NCI-H82 (cell line): ENCODE data around the gene ZNF628.

ENCODE experiments used
- DNase-seq: peaks from one replicate; lab custom pipeline; 2025; lab: John Stamatoyannopoulos, UW

Gene ZNF628

DNA sequence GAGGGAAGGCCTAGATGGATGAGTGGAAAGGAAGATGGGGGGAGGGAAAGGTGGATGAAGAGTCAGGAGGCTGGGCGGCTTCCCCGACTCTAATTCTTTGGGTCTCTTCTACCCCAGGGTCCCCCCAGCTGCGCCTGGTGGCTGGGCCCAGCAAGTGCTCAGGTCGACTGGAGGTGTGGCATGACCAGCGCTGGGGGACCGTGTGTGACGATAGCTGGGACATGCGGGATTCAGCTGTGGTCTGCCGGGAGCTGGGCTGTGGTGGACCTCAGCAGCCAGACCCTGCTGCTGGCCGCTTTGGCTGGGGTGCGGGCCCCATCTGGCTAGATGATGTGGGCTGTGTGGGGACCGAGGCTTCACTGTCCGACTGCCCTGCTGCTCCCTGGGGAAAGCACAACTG is 21.3 kb downstream of the ZNF628 start:
- DNase-seq: no peak

- DNase-seq: no peak
Observed at GRCh38 chr19:55498246-55498840, 21.9 kb downstream of the ZNF628 start.

- DNase-seq: no peak
Observed at GRCh38 chr19:55500368-55500952, 24.0 kb downstream of the ZNF628 start.

DNA sequence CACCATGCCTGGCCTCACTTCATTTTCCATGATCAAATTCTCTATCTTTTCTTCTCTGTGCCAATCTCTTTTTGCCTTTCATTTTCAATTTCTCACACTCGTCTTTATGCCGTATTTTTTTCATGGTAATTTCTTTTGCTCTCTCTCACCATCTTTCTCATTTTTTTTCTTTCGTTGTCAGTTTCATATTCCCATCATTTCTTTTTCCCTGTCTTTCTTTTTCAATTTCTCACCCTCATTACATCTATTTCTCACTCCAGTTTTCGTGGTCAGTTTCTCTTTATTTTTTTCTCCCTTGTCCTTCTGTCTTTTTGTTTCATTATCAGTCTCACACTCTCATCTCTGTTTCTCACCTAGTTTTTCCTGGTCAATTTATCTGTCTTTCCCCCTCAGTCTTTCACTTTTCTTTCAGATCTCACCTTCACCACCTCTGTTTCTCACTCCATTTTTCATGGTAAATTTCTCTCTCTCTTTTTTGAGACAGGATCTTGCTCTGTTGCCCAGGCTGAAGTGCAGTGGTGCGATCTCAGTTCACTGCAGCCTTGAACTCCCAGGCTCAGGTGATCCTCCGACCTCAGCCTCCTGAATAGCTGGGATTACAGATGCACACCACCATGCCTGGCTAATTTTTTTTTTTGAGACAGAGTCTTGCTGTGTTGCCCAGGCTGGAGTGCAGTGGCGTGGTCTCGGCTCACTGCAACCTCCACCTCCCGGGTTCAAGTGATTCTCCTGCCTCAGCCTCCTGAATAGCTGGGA is 26.0 kb downstream of the ZNF628 start:
- DNase-seq: no peak

DNA sequence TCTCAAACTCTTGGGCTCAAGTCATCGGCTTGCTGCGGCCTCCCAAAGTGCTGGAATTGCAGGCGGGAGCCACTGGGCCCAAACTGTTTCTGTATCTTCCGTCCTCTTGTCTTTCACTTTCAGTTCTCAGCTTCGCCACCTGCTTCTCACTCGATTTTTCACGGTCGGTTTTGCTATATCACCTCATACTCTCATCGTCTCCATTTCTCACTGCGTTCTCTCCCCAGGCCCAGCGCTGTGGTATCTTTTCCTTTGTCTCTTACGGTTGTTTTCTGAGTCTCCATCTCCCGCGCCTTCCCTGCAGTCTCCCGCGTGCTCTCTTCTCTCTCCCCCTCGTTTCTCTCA is 26.7 kb downstream of the ZNF628 start:
- DNase-seq: no peak

GRCh38 chr19:55503502-55504251 is 27.3 kb downstream of the ZNF628 start:
- DNase-seq: peak; percentile 94

DNA sequence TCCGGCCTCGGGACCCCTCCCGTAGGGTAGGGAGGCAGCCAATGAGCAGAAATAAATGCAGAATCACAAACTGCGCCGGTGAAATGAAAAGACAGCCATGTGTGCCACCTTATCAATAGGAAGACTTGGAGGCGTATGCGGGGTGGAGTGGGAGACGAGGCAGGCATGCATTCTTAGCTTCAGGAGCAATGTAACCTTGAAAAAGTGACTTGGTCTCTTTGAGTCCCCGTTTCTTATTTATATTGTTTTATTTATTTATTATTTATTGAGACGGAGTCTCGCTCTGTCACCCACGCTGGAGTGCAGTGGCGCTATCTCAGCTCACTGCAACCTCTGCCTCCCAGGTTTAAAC is 27.8 kb downstream of the ZNF628 start:
- no peak for DNase-seq

DNA sequence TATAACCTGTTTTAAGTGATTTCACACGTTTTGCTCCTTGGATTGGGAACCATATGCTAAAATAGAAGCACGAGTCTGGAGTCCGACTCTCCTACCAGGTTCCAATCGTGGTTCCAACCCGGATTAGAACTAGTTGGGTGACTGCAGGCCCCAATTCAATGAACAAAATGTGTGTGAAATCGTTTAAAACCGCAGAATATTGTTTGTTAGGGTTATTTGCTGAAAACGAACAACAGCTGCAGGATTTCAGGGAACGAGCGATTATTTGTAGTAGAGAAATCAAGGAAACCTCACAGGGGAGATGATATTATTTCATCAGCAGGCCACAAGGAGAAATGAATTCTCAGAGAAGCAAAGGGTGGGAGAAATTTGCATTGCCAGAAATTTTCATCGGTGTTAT is 28.6 kb downstream of the ZNF628 start:
- DNase-seq: no peak

DNA sequence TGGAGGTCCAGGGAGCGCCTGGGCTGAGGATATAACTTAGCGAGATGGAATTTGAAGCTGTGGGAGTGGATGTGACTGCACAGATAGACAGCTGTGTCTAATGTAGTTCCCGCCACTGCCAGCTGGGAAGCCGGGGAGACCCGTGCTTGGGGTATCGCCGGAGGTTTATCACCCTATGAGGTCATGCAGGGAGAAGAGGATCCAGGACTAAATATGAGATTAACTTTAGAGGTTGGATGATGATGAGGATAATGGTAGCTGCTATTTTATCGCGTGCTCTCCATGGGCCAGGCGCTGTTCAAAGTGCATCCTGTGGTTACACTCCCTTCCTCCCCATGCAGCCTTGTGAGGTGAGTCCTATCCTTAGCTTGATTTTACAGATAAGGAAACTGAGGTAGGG is 31.7 kb downstream of the ZNF628 start:
- no peak for DNase-seq

GRCh38 chr19:55516878-55517620 is 40.6 kb downstream of the ZNF628 start:
- peak; percentile 95 for DNase-seq

DNA sequence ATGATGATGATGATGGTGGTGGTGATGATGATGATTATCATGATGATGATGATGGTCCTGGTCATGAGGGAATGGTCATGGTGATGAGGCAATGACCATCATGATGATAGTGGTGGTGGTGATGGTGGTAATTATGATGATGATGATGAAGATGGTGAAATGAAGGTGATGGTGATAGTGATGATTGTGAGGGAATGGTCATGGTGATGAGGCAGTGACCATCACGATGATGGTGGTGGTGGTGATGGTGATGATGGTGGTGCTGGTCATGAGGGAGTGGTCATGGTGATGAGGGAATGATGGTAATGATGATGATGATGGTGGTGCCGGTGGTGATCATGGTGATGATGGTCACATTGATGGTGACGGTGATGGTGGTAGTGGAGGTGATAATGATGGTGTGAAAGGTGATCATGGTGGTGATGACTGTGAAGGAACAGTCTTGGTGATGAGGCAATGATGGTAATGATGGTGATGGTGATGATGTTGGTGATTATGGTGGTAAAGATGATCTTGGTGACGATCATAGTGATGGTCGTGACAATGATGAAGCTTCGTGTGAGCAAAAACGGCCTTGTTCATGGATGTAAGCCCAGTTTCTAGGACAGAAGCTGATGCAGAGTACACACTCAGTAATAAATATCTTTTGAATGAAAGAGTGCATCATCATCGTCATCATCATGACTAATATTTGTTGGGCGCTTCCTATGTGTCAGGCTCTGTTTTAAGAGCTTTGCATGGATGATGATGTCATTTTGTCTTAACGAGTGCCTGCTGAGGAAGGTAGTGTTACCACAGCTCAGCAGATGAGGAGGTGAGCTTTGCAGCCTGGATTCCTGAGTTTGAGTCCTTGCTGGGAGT is 43.3 kb downstream of the ZNF628 start:
- DNase-seq: no peak

DNA sequence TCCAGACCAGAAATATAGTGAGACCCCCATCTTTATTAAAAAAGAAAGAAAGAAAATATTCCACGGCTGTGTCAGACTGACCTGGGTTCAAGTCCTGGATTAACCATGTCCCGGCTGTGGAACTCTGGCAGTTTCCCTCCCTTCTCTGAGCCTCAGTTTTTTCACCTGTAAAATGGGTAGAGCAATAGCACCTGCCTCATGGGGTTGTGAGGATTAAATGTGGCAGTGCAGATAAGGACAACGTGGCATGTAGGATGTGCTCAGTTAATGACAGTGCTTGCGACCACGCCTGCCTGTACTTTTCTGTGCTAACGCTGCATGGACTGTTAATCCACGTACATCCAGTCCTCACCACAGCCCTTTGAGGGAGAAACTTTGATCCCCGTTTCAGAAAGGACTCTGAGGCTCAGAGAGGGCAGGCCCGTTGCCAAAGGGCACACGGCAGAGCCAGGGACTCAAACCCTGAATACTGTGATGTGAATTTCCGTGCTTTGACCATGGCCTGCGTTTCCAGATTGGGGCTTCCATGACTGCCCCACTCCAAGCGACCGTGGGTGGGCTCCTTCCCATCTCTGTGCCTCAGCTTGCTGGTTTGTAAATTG is 44.4 kb downstream of the ZNF628 start:
- DNase-seq: no peak

DNA sequence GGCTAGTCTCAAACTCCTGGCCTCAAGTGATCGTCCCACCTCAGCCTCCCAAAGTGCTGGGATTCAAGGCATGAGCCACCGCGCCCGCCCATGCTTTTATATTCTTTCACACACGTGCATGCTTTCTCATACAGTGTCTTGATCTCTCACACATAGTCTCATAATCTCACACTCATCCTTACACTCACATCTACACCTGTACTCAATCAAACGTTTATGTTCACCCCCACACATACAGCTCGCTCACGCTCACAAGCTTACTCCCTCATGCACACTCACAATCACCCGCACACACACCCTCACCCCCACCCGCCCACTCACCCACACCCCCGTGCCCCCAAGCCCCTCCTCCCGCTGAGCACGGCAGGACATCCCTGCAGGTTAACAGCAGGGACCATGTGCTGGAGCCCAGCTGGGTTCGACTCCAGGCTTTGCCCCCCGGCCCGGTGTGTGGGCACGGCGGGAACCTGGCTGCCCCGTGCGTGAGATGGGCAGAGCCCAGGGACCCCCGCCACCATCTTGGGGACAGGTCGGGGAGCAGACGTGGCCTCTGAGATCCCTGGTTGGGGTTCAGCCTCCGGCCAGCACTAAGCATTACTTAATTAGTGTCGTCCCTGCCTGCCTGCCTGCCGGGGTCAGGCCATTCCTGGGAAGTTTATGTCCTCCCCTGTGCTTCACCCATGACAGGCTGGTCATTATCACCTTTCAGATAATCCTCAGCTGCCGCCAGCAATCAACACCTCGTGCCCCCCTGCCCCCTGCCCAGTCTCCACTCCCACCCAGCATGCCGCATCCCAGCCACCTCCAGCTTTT is 49.1 kb downstream of the ZNF628 start:
- DNase-seq: peak; percentile 38

GRCh38 chr19:55526216-55527196 is 50.1 kb downstream of the ZNF628 start:
- peak; percentile 40 for DNase-seq

DNA sequence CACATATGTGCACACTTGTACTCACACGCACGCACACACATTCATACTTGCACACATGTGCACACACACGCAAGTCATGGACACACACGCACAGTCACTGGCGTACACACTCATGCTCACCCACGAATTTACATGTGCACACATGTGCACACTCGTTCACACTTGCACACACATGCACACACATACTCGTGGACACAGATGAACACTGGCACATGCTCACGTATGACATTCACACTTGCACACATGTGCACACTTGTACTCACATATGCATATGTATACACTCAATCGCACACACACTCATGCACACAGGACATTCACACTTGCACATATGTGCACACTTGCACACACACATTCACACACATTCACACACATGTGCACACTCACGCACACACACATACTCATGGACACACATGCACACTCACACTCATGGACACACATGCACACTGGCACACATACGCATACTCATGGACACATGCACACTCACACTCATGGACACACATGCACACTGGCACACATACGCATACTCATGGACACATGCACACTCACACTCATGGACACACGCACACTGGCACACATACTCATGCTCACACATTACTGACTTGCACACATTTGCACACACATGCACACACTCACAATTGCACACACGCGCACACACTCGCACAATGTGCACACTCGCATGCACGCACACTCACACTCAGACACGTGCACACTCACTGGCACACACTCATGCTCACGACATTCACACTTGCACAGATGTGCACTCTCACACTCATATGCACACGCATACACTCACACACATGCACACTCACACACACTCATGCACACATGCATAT is 51.0 kb downstream of the ZNF628 start:
- DNase-seq: no peak

DNA sequence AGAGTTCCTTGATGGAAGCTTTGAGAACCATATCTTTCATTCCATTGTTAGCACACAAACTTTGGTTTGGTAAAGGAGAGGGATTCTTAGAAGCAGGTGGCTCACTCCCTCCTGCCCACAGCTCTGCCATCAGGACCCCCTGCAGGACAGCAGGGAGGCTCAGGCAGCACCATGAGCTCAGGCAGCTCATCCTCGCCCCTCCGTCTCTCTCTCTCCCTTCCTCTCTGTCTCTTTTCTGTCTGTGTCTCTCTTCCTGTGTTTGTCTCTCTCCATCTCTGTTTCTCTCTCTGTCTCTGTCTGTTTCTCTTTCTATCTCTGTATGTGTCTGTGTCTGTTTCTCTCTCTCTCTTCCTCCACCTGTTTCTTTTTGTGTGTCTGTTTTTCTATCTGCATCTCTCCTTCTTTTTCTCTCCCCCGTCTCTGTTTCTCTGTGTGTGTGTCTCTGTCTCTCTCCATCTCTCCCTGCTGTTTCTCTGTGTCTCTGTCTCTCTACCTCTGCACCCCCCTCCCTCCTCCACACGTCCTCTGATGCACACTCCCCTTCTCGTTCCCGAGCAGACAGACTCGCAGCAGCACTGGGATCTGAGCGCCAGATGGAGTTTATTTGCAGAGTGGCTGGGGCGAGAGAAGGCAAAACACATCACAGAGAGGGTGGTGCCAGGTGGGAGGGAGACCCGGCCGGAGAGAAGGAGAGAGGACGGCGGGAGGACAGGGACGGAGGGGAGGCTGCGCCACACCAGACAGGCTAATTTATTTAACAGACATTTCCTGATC is 51.8 kb downstream of the ZNF628 start:
- DNase-seq: peak; percentile 93

DNA sequence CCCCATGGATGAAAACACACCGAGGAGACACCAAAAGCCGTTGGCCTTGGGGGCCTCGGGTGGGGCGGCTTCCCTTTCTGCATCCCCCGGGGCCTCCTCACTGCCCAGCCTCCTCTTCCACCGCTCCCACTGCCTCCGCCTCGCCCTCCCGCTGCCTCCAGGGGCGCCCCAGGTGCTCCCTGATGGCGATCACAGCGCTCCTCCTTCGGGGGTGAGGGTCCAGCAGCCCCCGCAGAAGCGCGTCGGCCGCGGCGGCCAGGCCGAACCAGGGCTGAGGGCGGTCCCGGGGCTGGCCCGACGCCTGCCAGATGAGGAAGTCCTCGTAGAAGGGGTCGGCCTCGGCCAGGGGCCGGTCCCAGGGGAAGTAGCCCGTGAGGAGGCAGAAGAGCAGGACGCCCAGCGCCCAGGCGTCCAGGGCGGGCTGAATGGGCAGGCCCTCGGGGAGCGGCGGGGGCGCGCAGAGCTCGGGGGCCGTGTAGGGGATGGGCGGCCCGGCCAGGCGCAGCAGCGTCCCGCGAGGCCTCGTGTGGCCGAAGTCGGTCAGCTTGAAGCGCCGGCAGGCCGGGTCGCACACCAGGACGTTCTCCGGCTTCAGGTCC is 53.3 kb downstream of the ZNF628 start:
- DNase-seq: no peak
